NCI-H187 treated with DMSO at 0.1 percent for 48 hours (cell line): ENCODE measurements around the gene ZNF217.
A peak's percentile ranks its signal among the peaks of the same experiment; 100 is the strongest.
"Not testable (repeated sequence)": the region's sequence is repeated elsewhere in the genome, so short reads cannot be mapped to it uniquely, and the experiment has no call there.

Source experiments
- DNase-seq: peaks from one replicate; lab custom pipeline; 2025; lab: John Stamatoyannopoulos, UW

ZNF217 gene

DNA sequence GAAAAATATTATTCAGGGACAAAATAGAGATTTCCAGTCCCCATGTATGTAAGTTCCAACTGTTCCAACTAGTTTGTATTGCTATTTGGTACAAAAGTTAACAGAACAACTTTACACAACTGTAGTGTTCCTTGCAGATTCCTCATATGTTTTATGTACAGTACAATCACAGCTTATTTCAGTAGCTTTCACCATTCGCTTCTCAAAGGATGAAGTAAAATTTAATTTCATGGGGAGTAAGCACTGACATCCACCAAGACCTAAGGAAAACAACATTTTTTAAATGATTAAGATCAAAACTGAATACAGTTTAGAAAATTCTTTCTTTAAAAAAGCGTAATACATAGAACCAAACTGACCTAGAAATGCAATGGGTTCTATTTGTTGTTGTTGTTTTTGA, 24.6 kb downstream of the ZNF217 start:
- DNase-seq, result no peak

DNA sequence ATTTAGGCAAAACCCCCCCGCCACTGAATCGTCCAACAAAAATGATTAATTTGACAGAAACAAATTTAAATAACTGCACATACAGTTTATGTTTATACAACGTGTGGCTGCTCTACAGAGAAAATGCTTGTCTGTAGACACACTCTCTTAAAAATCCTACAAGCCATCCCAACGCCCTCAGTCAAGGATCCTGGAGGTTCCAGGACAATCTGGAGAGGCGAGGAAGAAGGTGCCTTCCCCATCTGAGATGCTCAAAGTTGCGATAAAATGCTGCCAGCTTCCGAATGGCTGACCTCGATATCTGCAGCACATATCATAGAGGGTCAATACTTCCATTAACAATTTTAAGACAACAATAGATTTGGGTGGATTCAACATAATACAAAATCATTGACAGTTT, 25.3 kb downstream of the ZNF217 start:
- DNase-seq, result no peak

DNA sequence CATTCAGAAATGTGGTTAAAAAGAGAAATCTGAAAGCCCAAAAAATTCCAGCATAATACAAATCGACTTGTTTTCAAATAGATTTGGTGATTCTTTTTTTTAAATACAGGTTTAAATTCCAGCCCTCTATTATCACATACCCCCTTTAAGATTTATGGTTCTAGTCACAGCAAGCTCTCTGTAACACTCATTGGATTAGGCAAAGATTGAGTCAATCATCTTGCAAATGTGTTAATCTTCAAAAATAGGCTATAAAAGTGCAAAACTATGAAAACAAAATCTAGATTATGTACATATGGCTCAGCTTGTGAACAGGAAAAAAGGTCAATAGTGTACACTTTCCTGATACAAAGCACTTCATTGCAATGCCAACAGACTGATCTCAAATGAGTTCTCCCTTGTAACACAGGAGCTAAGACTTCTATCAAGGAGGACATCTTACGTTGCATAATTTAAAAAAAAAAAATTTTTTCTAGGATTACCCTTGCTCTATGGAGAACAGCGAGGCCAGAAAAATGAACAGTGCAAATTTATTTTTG, 26.2 kb downstream of the ZNF217 start:
- no peak for DNase-seq

DNA sequence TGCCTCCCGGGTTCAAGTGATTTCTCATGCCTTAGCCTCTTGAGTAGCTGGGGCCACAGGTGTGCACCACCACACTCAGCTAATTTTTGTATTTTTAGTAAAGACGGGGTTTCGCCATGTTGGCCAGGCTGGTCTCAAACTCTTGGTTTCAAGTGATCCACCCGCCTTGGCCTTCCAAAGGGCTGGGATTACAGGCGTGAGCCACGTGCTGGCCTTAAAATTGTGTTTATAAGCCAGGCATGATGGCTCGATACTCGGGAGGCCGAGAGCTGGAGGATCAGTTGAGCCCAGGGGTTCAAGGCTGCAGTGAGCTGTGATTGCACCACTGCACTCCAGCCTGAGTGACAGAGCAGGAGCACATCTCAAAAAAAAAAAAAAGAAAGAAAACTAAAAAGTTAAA, 27.0 kb downstream of the ZNF217 start:
- not testable (repeated sequence) for DNase-seq

DNA sequence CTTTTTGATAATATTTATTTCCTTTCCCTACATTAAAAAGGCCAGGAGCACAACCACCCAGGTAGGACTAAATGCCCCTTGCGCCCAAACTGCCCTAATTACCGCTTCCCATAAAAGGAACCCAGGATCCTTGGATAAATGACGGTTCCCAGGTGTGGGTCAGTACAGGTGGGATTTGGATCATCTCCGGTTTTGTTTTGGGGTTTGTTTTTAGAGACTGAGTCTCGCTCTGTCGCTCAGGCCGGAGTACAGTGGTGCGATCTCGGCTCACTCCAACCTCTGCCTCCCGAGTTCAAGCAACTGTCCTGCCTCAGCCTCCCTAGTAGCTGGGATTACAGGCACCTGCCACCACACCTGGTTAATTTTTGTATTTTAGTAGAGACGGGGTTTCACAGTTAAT, 28.4 kb downstream of the ZNF217 start:
- DNase-seq, result no peak

DNA sequence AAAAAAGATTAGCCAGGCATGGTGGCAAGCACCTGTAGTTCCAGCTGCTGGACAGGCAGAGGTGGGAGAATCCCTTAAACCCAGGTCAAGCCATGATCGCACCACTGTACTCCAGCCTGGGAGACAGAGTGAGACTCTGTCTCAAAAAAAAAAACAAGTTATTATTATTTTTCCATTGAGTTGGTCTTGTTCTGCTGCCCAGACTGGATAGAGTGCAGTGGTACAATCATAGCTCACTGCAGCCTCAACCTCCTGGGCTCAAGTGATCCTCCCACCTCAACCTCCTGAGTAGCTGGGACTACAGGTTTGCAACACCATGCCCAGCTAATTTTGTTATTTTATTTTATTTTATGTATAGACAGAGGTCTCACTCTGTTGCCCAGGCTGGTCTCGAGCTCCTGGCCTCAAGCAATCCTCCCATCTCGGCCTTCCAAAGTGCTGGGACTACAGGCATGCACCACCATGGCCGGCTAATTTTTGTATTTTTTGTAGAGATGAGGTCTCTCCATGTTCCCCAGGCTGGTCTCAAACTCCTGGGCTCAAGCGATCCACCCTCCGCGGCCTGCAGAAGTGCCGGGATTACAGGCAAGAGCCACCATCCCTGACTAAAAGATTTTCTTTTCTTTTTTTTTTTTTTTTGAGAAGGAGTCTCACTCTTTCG, 31.4 kb downstream of the ZNF217 start:
- DNase-seq, result not testable (repeated sequence)

DNA sequence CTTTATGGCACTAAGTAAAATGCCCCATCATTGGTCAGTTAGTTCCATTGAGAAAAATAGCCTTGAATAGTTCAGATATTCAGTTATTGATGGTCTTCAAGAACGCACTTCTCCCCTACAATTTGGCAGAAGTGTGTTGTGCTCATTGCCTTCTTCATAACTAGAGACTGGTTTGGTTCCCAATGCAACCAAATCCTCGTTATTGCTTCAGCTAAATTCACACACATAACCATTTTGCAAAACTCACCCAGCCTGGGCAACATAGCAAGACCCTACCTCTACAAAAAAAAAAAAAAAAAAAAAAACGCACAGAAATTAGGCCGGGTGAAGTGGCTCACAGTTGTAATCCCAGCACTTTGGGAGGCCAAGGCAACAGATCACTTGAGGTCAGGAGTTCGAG, 32.1 kb downstream of the ZNF217 start:
- no peak for DNase-seq

DNA sequence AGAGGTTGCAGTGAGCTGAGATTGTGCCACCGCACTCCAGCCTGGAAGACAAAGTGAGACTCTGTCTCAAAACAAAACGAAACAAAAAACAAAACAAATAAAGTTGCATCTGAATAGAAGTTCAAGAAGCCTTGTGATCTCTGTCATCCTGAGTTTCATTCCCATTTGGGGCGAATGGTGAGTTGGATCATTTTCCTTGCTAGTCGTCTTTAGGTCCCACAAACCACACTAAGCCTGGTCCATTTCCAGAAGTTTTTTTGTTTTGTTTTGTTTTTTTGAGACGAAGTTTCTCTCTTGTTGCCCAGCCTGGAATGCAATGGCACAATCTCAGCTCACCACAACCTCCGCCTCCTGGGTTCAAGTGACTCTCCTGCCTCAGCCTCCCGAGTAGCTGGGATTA, 33.8 kb downstream of the ZNF217 start:
- DNase-seq, result no peak

DNA sequence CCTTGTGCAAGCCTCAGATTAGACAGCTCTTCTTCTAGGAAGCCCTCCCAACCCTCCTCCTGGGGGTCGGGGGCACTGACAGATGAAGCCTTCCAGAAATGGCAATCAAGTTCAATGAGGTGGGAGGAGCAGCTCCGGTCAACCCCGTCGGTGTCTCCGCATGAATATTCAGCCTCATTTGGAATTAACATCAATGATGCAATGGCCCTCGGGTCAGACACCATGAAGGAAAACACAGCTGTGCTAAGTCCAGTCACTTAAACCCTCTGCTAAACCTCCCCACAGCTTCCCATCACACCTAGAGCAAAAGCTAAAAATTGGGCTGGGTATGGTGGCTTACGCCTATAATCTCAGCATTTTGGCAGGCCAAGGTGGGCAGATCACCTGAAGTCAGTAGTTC, 36.5 kb downstream of the ZNF217 start:
- no peak for DNase-seq

DNA sequence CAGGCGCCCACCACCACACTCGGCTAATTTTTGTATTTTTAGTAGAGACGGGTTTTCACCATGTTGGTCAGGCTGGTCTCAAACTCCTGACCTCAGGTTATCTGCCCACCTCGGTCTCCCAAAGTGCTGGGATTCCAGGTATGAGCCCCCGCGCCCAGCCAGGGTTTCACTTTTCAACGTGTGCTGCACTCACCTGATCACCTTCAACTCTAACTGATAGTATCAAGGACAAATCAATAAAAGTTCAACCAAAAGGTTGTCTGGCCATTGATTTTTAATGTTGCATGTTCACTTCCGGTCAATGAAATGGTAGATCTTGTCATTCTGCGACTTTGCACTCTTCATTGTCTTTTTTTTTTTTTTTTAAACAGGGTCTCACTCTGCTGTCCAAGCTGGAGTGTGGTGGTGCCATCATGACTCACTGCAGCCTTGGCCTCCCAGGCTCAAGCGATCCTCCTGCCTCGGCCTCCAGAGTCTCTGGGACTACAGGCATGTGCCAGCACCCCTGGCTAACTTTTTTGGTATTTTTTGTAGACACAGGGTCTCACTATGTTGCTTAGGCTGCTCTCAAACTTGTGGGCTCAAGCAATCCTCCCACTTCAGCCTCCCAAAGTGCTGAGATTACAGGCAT, 37.3 kb downstream of the ZNF217 start:
- no peak for DNase-seq

DNA sequence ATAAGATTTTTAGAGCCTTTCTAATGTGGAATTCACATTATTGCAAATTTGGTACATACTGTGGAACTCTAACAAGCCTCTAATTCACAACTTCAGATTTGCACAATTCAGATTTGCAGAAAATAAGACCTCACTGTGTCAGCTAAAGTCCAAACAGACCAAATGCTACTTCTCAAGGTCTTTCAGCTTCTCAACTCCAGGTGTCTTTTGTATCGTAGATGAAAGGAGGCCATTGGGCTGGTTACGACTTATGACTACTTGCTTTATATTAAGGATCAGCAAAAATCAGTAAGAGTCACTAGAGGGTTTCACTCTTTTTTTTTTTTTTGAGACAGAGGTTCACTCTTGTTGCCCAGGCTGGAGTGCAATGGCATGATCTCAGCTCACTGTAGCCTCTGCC, 37.8 kb downstream of the ZNF217 start:
- DNase-seq, result no peak

DNA sequence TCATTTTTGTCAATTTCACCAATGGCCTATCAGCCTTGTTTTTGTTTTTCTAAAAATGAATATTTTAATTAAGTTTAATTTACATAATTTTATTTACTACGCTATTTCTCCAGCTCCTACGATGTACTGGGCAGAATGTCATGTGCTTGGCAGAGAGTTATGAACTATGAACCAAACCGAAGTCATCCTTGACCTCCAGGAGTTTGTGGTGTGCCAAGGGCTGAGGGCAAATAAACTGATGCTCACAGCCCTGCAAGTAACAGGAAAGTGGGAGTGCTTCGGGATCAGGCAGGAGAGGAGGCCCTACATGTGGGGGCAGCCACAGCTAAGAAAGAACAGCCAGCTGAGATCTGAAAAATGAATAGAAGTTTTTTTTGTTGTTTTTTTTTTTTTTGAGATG, 38.6 kb downstream of the ZNF217 start:
- DNase-seq, result no peak

DNA sequence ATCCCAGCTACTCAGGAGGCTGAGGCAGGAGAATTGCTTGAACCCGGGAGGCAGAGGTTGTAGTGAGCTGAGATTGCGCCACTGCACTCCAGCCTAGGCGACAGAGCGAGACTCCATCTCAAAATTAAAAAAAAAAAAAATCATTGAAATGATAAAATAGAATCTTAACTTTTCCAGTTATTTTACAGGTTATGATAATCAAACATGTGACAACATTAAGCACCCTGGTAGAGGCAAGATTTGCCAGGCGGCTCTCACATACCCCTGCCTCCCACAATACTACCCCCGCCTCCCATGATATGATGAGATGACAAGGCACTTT, 41.1 kb downstream of the ZNF217 start:
- DNase-seq, result not testable (repeated sequence)

DNA sequence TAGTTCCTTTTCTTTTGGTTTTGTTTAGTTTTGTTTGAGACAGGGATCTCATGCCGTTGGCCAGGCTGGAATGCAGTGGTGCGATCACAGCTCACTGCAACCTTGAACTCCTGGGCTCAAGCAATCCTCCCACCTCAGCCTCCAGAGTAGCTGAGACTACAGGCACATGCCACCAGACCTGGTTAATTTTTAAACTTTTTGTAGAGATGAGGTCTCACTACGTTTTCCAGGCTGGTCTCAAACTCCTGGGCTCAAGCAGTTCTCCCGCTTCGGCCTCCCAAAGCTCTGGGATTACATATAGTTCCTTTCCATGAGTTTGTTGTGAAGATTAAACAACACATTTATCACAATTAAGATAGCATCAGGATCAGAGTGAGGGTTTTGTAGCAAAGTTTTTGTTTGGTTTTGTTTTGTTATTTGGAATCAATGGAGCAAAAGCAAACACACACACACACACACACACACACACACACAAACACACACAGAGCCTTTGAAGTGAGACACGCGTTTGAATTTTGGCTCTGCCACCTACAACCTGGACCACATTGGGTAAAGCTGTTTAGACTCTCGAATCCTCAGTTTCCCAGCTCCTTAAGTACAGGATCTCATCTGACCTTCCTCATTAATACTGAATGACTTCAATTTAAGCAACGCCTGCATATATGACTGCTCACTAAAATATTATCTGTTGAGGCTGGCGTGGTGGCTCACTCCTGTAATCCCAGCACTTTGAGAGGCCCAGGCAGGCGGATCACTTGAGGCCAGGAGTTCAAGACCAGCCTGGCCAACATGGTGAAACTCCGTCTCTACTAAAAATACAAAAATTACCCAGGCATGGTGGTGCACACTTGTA, 41.7 kb downstream of the ZNF217 start:
- not testable (repeated sequence) for DNase-seq

DNA sequence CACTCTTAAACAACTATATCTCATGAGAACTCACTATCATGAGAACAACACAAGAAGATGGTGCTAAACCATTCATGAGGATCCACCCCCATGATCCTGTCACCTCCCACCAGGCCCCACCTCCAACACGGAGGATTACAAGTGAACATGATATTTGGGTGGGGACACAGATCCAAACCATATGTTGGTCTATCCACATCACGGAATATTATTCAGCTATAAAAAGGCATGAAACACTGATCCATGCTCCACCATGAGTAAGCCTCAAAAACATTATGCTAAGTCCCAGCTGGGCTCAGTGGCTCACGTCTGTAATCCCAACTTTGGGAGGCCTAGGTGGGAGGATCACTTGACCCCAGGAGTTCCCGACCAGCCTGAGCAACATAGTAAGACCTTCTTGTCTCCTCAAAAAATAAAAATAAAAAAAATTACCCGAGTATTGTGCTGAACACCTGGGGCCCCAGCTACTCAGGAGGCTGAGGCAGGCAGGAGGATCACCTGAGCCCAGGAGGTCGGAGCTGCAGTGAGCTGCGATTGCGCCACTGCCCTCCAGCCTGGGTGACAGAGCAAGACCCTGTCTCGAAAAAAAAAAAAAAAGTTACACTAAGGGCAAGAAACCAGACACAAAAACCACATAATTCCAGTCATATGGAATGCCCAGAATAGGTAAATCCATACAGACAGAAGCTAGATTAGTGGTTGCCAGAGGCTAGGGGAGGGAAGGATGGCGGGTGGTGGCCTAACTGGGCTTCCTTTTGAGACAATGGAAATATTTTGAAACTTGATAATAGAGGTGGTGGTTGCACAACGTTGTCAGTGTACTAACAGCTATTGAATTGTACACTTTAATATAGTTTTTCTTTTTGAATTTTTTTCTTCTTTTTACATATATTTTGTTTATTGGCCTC, 43.1 kb downstream of the ZNF217 start:
- no peak for DNase-seq

DNA sequence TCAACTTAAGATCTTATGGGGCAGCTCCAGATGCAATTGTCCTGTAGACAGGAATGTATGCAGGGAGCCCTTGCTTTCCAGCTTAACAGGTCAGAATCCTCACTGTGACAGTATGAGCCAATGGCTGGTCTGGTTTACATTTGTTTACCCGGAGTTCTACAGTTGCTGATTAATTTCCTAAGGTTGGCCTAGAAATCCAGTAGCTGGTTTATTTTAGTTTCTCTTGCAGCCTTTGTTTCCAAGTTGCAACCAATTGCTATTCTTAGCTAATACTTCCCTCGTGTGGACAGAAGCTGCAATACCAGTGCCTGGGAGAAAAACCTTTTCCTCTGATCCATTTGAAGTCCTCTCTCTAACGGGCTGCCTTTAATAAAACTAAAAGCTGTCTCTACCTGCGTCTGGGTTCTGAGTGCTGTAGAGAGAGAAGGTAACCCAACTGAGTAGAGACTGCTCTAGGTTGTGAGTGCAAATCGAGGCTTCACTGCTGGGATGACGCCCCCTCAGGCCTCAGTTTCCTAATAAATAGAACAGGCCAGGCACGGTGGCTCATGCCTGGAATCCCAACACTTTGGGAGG, 45.9 kb downstream of the ZNF217 start:
- DNase-seq, result peak; percentile 2

DNA sequence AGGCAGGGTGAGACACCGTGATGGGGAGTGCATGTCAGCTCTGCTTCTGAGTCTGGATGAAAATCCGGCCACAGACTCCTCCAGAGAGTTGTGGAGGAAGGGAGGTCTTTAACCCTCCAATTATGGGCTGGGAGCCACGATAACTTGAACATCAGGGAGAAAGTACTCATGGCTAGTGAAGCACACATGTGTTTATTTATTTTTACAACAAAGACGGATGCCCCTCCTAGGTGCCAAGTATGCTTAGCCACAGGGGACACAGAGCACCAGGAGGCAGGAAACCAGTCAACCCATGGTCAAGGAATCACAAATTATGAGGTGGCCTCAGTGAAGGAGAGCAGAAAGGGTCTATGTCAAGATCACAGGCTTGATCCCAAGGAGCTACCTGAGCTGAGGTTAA, 54.1 kb downstream of the ZNF217 start:
- no peak for DNase-seq

DNA sequence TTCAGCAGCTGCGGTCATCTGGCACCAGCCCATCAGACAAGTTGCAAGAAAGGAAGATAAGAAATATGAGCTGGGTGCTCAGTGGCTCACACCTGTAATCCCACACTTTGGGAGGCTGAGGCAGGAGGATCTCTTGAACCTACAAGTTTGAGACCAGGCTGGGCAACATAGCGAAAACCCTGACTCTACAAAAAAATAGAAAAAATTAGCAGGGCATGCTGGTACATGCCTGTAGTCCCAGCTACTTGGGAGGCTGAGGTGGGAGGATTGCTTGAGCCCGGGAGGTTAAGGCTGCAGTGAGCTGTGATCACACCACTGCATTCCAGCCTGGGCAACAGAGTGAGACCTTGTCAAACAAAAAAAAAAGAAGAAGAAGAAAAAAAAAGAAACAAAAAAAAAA, 57.3 kb downstream of the ZNF217 start:
- DNase-seq, result not testable (repeated sequence)

DNA sequence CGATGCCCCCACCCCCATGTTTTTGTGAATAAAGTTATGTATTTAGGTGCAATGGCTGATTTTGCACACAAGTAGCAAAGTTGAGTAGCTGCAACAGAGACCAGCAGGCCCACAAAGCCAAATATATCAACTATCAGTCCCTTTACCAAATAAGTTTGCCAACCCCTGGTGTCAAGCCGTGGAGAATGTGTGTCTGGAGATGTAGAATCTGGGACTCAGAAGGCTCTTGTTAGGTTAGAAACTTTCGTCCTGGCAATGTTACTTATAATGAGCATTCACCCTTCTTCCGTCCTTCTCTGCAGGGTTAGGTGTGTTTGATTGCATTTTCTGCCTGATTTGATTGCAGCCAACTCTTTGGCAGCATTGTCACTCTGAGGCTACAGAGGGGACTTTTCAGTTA, 57.8 kb downstream of the ZNF217 start:
- no peak for DNase-seq

DNA sequence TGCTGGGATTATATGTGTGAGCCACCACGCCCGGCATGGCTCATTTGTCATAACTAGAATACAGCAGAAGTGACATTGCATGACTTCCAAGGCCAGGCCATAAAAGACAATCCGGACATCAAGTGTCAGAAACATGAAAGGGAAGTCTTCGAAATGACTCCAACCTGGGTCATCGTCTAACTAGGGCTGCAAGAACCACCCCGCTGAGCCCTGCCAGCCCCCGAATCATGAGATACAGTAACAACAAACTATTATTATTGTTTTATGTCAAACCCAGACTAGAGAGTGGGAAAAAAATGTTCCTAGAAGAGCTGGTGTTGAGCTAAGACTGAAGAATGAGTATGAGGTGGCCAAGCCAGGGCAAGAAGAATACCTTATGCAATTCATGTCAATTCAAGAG, 59.6 kb downstream of the ZNF217 start:
- DNase-seq, result no peak

DNA sequence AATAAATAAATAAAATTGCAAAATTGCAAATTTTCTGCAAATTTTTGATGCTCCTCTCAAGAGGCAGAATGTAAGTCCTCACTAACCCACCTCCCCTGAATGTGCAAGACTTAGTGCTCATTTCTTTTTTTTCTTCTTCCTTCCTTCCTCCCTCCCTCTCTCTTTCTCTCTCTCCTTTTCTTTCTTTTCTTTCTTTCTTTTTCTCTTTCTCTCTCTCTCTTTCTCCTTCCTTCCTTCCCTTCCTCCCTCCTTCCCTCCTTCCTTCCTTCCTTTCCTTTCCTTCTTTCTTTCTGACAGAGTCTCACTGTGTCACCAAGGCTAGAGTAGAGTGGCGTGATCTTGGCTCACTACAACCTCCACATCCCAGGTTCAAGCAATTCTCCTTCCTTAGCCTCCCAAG, 60.1 kb downstream of the ZNF217 start:
- DNase-seq, result no peak
